K562 (cell line): Measurements from ENCODE around the gene ZNF618. TPM values are rescaled to one million over a fixed set of nuclear protein-coding genes. Genes with fewer than 3 reads are reported as not detected.

ENCODE experiments used
- ATAC-seq: fragments of 200-7000 bp; cut with Tn5 transposase; 3 replicates; pipeline ENCODE4 v1.9.1; 2020; ENCODE audit warnings: moderate library complexity
- BruUV-seq: library from RNA; stranded (reverse); fragments of 400-500 nt; replicated peaks from 2 replicates; lab custom pipeline; 2021; lab: Mats Ljungman, UMichigan
- CTCF ChIA-PET: fragments of 300-600 bp; formaldehyde crosslinking; extraction: SDS; loops from one replicate; lab custom pipeline; 2021; ENCODE audit warnings: low intra/inter-chr PET ratio; lab: Yijun Ruan, JAX
- POLR2A ChIA-PET: fragments of 300-600, 350-650 bp; sonication (Branson Sonifier 250); formaldehyde crosslinking; extraction: SDS; loops from one replicate; lab custom pipeline; 2021; ENCODE audit warnings: antibody characterized with exemption, inconsistent platforms; lab: Yijun Ruan, JAX
- DNase-seq, 4 experiments: peaks; one replicate each; pipeline versions ENCODE4 v3.0.0 to v3.0.0-alpha.2; 2011 to 2018; ENCODE audit warnings: low spot score in 3 of 4, mixed read lengths in 3 of 4; ENCODE audit errors: extremely low read depth in 1 of 4
- FAIRE-seq: peaks from 2 replicates; lab custom pipeline; 2011; peaks lifted over from hg19 to GRCh38; lab: Jason Lieb, UNC
- H2AFZ ChIP-seq: 2 replicates; pipeline ENCODE4 v1.6.0; 2011; ENCODE audit warnings: low read depth, low read length, control low read depth, inconsistent platforms
- H3K27ac ChIP-seq: fragments of 200-600 bp; 3 replicates; pipeline ENCODE4 v1.8.0; 2011; ENCODE audit warnings: low read depth, mild to moderate bottlenecking, control low read depth, inconsistent platforms, low read length, moderate library complexity, mixed read lengths; ENCODE audit errors: extremely low read depth
- H3K27me3 ChIP-seq, 2 experiments: fragments of 300-600 bp in 1 of 2; 2 replicates in 1 of 2; 3 replicates in 1 of 2; pipeline versions ENCODE4 v1.6.0 to v1.8.0; 2011; ENCODE audit warnings: inconsistent platforms in 2 of 2, low read length in 2 of 2, mild to moderate bottlenecking in 1 of 2, mixed read lengths in 1 of 2, moderate library complexity in 1 of 2; ENCODE audit not compliant: control insufficient read depth in 2 of 2, insufficient read depth in 2 of 2
- H3K36me3 ChIP-seq: fragments of 300-600 bp; 3 replicates; pipeline ENCODE4 v1.8.0; 2011; ENCODE audit warnings: mild to moderate bottlenecking, low read length, inconsistent platforms; ENCODE audit not compliant: control insufficient read depth, insufficient read depth
- H3K4me1 ChIP-seq, 2 experiments: fragments of 200-600 bp in 1 of 2; replicated peaks in 1 of 2; 2 replicates in 1 of 2; 3 replicates in 1 of 2; pipeline versions ENCODE4 v1.5.1 to v1.8.0; 2011; ENCODE audit warnings: inconsistent platforms in 2 of 2, low read length in 2 of 2, mild to moderate bottlenecking in 1 of 2, mixed read lengths in 1 of 2, moderate library complexity in 1 of 2; ENCODE audit not compliant: control insufficient read depth in 2 of 2, insufficient read depth in 2 of 2
- H3K4me2 ChIP-seq: 2 replicates; pipeline ENCODE4 v1.6.1; 2011; ENCODE audit warnings: low read length, control low read depth, inconsistent platforms, mixed read lengths; ENCODE audit not compliant: insufficient read depth
- H3K4me3 ChIP-seq: fragments of 200-600 bp; sonication (generic), shearing (Covaris generic); 2 replicates; pipeline ENCODE4 v1.5.1; 2016; ENCODE audit warnings: control low read depth, inconsistent platforms
- H3K79me2 ChIP-seq: fragments of 200-600 bp; 3 replicates; pipeline ENCODE4 v1.8.0; 2011; ENCODE audit warnings: low read length, inconsistent platforms; ENCODE audit not compliant: control insufficient read depth, insufficient read depth
- H3K9ac ChIP-seq, 2 experiments: 2 replicates each; pipeline versions ENCODE4 v1.6.0 to v1.6.1; 2011; ENCODE audit warnings: low read depth in 2 of 2, low read length in 2 of 2, control low read depth in 1 of 2, inconsistent platforms in 1 of 2, mild to moderate bottlenecking in 1 of 2, mixed read lengths in 1 of 2; ENCODE audit not compliant: insufficient read depth in 1 of 2
- H3K9me1 ChIP-seq: one replicate; pipeline ENCODE4 v1.6.0; 2011; ENCODE audit warnings: inconsistent platforms, mild to moderate bottlenecking, low read length, moderate library complexity; ENCODE audit not compliant: control insufficient read depth, insufficient read depth
- H3K9me3 ChIP-seq: replicated peaks from 2 replicates; pipeline ENCODE4 v1.5.1; 2011; ENCODE audit warnings: low read depth, low read length, inconsistent platforms; ENCODE audit not compliant: control insufficient read depth, insufficient read depth
- H4K20me1 ChIP-seq: replicated peaks from 2 replicates; pipeline ENCODE4 v1.6.1; 2011; ENCODE audit warnings: low read length, inconsistent platforms, mixed read lengths; ENCODE audit not compliant: control insufficient read depth, insufficient read depth
- HIVEP1 ChIP-seq: fragments of 250-450 bp; sonication (Bioruptor Pico); IDR thresholded peaks from 2 replicates; pipeline ENCODE4 v1.4.0; 2020; ENCODE audit warnings: mild to moderate bottlenecking
- RBM25 ChIP-seq: fragments of 200-400 bp; formaldehyde crosslinking; IDR thresholded peaks from 2 replicates; pipeline ENCODE4 v1.6.1; 2018; ENCODE audit warnings: low read length, low read depth, moderate library complexity; ENCODE audit not compliant: severe bottlenecking
- ZC3H8 ChIP-seq: fragments of 450-650 bp; IDR thresholded peaks from 2 replicates; pipeline ENCODE4 v1.6.1; 2017
- ZNF384 ChIP-seq: IDR thresholded peaks from 2 replicates; pipeline ENCODE4 v1.6.1; 2012; ENCODE audit warnings: low read depth, low read length, improper control_type of control experiment
- WGBS: fragments of 100-300 bp; shearing (Covaris generic); methylation state at CpG from one replicate; pipeline ENCODE4 v1.1.6; 2016; ENCODE audit warnings: low coverage, mixed read lengths; ENCODE audit not compliant: insufficient coverage; ENCODE audit errors: missing lambda C conversion rate; 5-methylcytosine and 5-hydroxymethylcytosine counted together
- in situ Hi-C: fragments of 300-500 bp; cut with MboI; formaldehyde crosslinking; loops from 4 replicates; pipeline ENCODE4 v1.15.0; 2018; ENCODE audit warnings: inconsistent platforms, mixed read lengths
- intact Hi-C: fragments of 100-400 bp; cut with micrococcal nuclease; formaldehyde crosslinking; loops from 2 replicates; pipeline ENCODE4 v1.14.2; 2022
- polyA plus RNA-seq, 8 experiments: library from polyadenylated mRNA; depleted of rRNA in 4 of 8; stranded (reverse) in 5 of 8; unstranded in 3 of 8; fragments of >200 nt; fragmentation: Nextera tagmentation in 2 of 8; fragmentation: Illumina TruSeq in 1 of 8; extraction: Ambion mirVana in 2 of 8; extraction: Trizol in 1 of 8; gene quantifications; 2 replicates each; pipeline versions ENCODE4 v1.2.1 to v1.2.3, GENCODE V29; 2011 to 2014; ENCODE audit warnings: inconsistent platforms in 1 of 8, missing spikeins in 1 of 8
- total RNA-seq, 7 experiments: library from RNA; depleted of rRNA in 6 of 7; stranded (reverse); fragments of >200 nt in 6 of 7; fragmentation: Illumina TruSeq in 2 of 7; extraction: Trizol in 2 of 7; gene quantifications; 2 replicates each; pipeline versions ENCODE4 v1.2.1 to v1.2.3, GENCODE V29; 2011 to 2021; ENCODE audit warnings: low replicate concordance in 1 of 7
- TF ChIP-seq, protein P1 (sequence below): fragments of 250-450 bp; sonication (Bioruptor Pico); IDR thresholded peaks from 2 replicates; pipeline ENCODE4 v1.5.0; 2021

The ZNF618 gene
- total and polyA plus RNA-seq, 9 of the 15 experiments (the other 6 are each of a cell fraction or from before 2014, with no cell fraction given) = 0.08 to 13.7 (median 3.4) TPM

DNA sequence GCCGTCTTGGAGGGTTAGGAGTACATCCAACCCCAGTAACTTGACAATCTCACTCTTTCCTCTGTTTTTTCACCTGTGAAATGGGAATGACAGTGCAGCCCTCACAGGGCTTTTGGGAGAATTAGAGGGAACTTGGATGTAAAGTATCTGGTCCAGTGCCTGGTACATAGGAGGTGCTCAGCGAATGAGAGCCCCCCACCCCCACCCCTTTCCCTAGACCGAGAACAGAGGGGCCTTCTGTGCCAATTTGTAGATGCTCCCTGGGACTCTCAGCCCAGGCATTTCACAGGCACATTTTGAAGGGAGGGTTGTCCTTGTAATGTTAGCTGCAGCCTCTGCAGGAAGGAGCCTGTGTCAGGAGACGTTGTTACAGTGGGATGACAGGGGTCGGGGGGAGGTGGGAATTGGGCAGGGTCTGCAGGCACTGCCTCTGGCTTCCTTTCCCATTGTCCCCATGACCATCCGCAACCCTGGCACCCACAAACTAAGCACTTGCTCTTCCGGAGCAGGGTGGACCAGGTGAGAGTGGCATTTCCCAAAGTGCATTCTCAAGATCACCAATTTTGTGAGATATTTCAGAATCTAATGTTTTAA is 155.0 kb downstream of the ZNF618 start:
- peaks cover 7% of the 10 kb centered on the region for H3K9me1 ChIP-seq
- no peak overlapping the region for H3K27ac ChIP-seq
- H3K4me3 ChIP-seq = no peak overlapping the region
- POLR2A ChIA-PET = no interaction called here
- FAIRE-seq (no peak), DNase-seq (no peak), ATAC-seq (no peak)
- H2AFZ ChIP-seq = no peak overlapping the region
- H4K20me1 ChIP-seq = peaks cover 3% of the 10 kb centered on the region; the same call in 1 of the 2 replicates
- TF ChIP-seq, protein P1, sequence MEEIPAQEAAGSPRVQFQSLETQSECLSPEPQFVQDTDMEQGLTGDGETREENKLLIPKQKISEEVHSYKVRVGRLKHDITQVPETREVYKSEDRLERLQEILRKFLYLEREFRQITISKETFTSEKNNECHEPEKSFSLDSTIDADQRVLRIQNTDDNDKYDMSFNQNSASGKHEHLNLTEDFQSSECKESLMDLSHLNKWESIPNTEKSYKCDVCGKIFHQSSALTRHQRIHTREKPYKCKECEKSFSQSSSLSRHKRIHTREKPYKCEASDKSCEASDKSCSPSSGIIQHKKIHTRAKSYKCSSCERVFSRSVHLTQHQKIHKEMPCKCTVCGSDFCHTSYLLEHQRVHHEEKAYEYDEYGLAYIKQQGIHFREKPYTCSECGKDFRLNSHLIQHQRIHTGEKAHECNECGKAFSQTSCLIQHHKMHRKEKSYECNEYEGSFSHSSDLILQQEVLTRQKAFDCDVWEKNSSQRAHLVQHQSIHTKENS (CRISPR knock-in tag) = no peak
- TF ChIP-seq HIVEP1 (CRISPR knock-in tag) (no peak), ZC3H8 (no peak), RBM25 (peak; percentile 21), ZNF384 (no peak)
- peaks cover 0 to 3% of the 10 kb centered on the region in 2 experiments; a peak in 2 of 5 replicates for H3K4me1 ChIP-seq
- in situ Hi-C loops = no loop called here
- H3K36me3 ChIP-seq = peaks cover 3% of the 10 kb centered on the region; the same call in 1 of the 3 replicates
- CTCF ChIA-PET = interaction anchor here (0.7 kb wide), 1 partner anchor 14 kb away, joined by 5 read pairs; no protein-coding TSS in a partner anchor
- H3K9ac ChIP-seq = no peak overlapping the region
- 63% methylated on average over 7 of the region's 7 CpGs for WGBS
- no peaks in the 10 kb centered on the region for H3K79me2 ChIP-seq
- H3K4me2 ChIP-seq = no peak overlapping the region
- no peaks in the 10 kb centered on the region for H3K9me3 ChIP-seq
- no TSS peak for BruUV-seq
- no peaks in the 10 kb centered on the region for H3K27me3 ChIP-seq
- intact Hi-C loops = loop anchor here (5.0 kb wide), 2 partner anchors 224 to 294 kb away; no protein-coding TSS in a partner anchor
